Calu3 (cell line): ENCODE data around the gene USP46. TPM values are rescaled to one million over a fixed set of nuclear protein-coding genes. Genes with fewer than 3 reads are reported as not detected.

ENCODE experiments used
- BruUV-seq: library from RNA; stranded (reverse); fragments of 400-500 nt; replicated peaks from 2 replicates; lab custom pipeline; 2021; lab: Mats Ljungman, UMichigan
- CTCF ChIA-PET: fragments of 300-600 bp; sonication (Branson Sonifier 250); formaldehyde crosslinking; loops from one replicate; lab custom pipeline; 2022; ENCODE audit warnings: antibody characterized with exemption; lab: Charles Lee
- DNase-seq: peaks from one replicate; pipeline ENCODE4 v3.0.0; 2022
- H3K27ac Mint-ChIP-seq: one replicate; pipeline ENCODE4 v1.8.0; 2022; ENCODE audit warnings: mixed read lengths; ENCODE audit not compliant: unreplicated experiment
- H3K27me3 Mint-ChIP-seq: one replicate; pipeline ENCODE4 v1.8.0; 2022; ENCODE audit warnings: mixed read lengths; ENCODE audit not compliant: unreplicated experiment
- H3K36me3 Mint-ChIP-seq: one replicate; pipeline ENCODE4 v1.8.0; 2022; ENCODE audit warnings: mild to moderate bottlenecking, moderate library complexity, mixed read lengths; ENCODE audit not compliant: insufficient read depth, unreplicated experiment
- H3K4me1 Mint-ChIP-seq: one replicate; pipeline ENCODE4 v1.8.0; 2022; ENCODE audit warnings: mild to moderate bottlenecking, low read depth, mixed read lengths; ENCODE audit not compliant: unreplicated experiment
- H3K4me3 Mint-ChIP-seq: one replicate; pipeline ENCODE4 v1.8.0; 2022; ENCODE audit warnings: mild to moderate bottlenecking, low read depth, moderate library complexity, mixed read lengths; ENCODE audit not compliant: unreplicated experiment
- H3K9me3 Mint-ChIP-seq: one replicate; pipeline ENCODE4 v1.8.0; 2022; ENCODE audit warnings: low read depth, mixed read lengths; ENCODE audit not compliant: unreplicated experiment
- intact Hi-C: fragments of 100-400 bp; cut with micrococcal nuclease; formaldehyde crosslinking; loops from one replicate; pipeline ENCODE4 v1.10.0; 2022; ENCODE audit not compliant: unreplicated experiment
- total RNA-seq: library from RNA; stranded (reverse); gene quantifications from 2 replicates; pipeline ENCODE4 v1.2.3, GENCODE V29; 2022
- TF ChIP-seq, protein P1 (sequence below): fragments of 200-600 bp; IDR thresholded peaks from one replicate; pipeline ENCODE4 v1.8.0; 2022; ENCODE audit warnings: antibody characterized with exemption; ENCODE audit not compliant: unreplicated experiment

Gene USP46
- total RNA-seq, 1 experiment from 2014 or later: 12.5 TPM

- TF ChIP-seq, protein P1, sequence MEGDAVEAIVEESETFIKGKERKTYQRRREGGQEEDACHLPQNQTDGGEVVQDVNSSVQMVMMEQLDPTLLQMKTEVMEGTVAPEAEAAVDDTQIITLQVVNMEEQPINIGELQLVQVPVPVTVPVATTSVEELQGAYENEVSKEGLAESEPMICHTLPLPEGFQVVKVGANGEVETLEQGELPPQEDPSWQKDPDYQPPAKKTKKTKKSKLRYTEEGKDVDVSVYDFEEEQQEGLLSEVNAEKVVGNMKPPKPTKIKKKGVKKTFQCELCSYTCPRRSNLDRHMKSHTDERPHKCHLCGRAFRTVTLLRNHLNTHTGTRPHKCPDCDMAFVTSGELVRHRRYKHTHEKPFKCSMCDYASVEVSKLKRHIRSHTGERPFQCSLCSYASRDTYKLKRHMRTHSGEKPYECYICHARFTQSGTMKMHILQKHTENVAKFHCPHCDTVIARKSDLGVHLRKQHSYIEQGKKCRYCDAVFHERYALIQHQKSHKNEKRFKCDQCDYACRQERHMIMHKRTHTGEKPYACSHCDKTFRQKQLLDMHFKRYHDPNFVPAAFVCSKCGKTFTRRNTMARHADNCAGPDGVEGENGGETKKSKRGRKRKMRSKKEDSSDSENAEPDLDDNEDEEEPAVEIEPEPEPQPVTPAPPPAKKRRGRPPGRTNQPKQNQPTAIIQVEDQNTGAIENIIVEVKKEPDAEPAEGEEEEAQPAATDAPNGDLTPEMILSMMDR: no peak
- no peak for DNase-seq
- Mint-ChIP-seq H3K27me3 (no peaks in the 10 kb centered on the region), H3K4me1 (no peaks in the 10 kb centered on the region), H3K9me3 (no peaks in the 10 kb centered on the region), H3K36me3 (no peaks in the 10 kb centered on the region), H3K4me3 (no peak overlapping the region), H3K27ac (no peak overlapping the region)
- CTCF ChIA-PET: no interaction called here
- intact Hi-C loops: no loop called here
- no TSS peak for BruUV-seq
These were observed 83.7 kb downstream of the USP46 start for GRCh38 chr4:52575406-52575805.

GRCh38 chr4:52574036-52574435 lies 85.1 kb downstream of the USP46 start:
- H3K36me3 Mint-ChIP-seq: peaks cover 1% of the 10 kb centered on the region
- H3K4me3 Mint-ChIP-seq: no peak overlapping the region
- CTCF ChIA-PET: no interaction called here
- BruUV-seq: no TSS peak
- no peaks in the 10 kb centered on the region for H3K4me1 Mint-ChIP-seq
- TF ChIP-seq, protein P1: no peak
- no peaks in the 10 kb centered on the region for H3K9me3 Mint-ChIP-seq
- no peaks in the 10 kb centered on the region for H3K27me3 Mint-ChIP-seq
- intact Hi-C loops: no loop called here
- DNase-seq: no peak
- H3K27ac Mint-ChIP-seq: no peak overlapping the region

DNA sequence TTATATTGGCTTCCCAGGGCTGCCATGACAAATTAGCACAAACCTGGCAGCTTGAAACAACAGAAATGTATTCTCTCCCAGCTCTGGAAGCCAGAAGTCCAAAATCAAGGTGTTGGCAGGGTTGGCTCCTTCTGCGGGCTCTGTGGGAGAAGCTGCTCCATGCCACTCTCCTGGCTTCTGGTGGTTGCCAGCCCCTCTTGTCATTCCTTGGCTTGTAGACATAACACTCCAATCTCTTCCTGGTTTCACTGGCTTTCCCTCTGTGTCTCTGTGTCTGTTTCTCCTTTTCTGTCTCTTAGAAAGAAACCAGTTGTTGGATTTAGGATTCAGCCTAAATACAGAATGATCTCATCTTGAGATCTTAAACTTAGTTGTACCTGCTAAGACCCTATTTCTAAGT lies 85.5 kb downstream of the USP46 start:
- H3K4me3 Mint-ChIP-seq: no peak overlapping the region
- no TSS peak for BruUV-seq
- no peak overlapping the region for H3K27ac Mint-ChIP-seq
- no peaks in the 10 kb centered on the region for H3K9me3 Mint-ChIP-seq
- TF ChIP-seq, protein P1: no peak
- intact Hi-C loops: no loop called here
- DNase-seq: no peak
- CTCF ChIA-PET: no interaction called here
- H3K36me3 Mint-ChIP-seq: peaks cover 5% of the 10 kb centered on the region
- no peaks in the 10 kb centered on the region for H3K27me3 Mint-ChIP-seq
- H3K4me1 Mint-ChIP-seq: no peaks in the 10 kb centered on the region

DNA sequence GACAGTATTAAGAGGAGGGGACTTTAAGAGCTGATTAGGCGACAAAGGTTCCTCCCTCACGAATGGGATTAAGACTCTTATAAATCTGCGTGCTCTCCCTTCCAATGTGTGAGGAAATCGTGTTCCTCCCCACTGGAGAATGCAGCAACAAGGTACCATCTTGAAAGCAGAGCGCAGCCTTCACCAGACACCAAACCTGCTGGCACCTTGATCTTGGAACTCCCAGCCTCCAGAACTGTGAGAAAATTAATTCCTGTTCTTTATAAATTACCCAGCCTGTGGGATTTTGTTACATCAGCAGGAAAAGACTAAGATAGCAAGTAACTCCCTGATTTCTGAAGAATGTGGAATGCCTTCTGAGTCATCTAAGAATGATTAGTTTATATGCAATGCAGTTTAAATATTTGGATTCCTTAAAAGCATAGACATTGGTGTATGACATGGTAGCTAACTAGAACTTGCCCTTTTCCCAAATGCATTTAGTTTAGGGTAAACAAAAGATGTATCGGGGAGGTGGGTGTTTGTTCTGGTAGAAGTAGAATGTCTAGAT lies 86.1 kb downstream of the USP46 start:
- no peak overlapping the region for H3K27ac Mint-ChIP-seq

More for the DNA sequence above, 86.1 kb downstream of the USP46 start:
- H3K9me3 Mint-ChIP-seq: no peaks in the 10 kb centered on the region
- H3K4me3 Mint-ChIP-seq: no peak overlapping the region
- CTCF ChIA-PET: no interaction called here
- DNase-seq: no peak
- no peaks in the 10 kb centered on the region for H3K4me1 Mint-ChIP-seq
- TF ChIP-seq, protein P1: no peak
- H3K36me3 Mint-ChIP-seq: peaks cover 5% of the 10 kb centered on the region
- no TSS peak for BruUV-seq
- no peaks in the 10 kb centered on the region for H3K27me3 Mint-ChIP-seq
- intact Hi-C loops: no loop called here
